Osteocyte (in vitro differentiated cells): ENCODE data around the gene RBP5. TPM values are rescaled to one million over a fixed set of nuclear protein-coding genes. Genes with fewer than 3 reads are reported as not detected.

ENCODE experiments used
- DNase-seq: peaks from one replicate; pipeline ENCODE4 v3.0.0; 2021; ENCODE audit warnings: mixed read lengths; ENCODE audit not compliant: unreplicated experiment; ENCODE audit errors: extremely low spot score
- H3K27ac Mint-ChIP-seq: one replicate; pipeline ENCODE4 v1.8.0; 2021; ENCODE audit warnings: mild to moderate bottlenecking, mixed read lengths; ENCODE audit not compliant: unreplicated experiment
- H3K27me3 Mint-ChIP-seq: one replicate; pipeline ENCODE4 v1.8.0; 2021; ENCODE audit warnings: mixed read lengths; ENCODE audit not compliant: unreplicated experiment
- H3K36me3 Mint-ChIP-seq: one replicate; pipeline ENCODE4 v1.8.0; 2021; ENCODE audit warnings: mixed read lengths; ENCODE audit not compliant: unreplicated experiment
- H3K4me1 Mint-ChIP-seq: one replicate; pipeline ENCODE4 v1.8.0; 2021; ENCODE audit warnings: mixed read lengths; ENCODE audit not compliant: unreplicated experiment
- H3K4me3 Mint-ChIP-seq: one replicate; pipeline ENCODE4 v1.8.0; 2021; ENCODE audit warnings: mild to moderate bottlenecking, moderate library complexity, mixed read lengths; ENCODE audit not compliant: unreplicated experiment
- H3K9me3 Mint-ChIP-seq: one replicate; pipeline ENCODE4 v1.8.0; 2021; ENCODE audit warnings: mixed read lengths; ENCODE audit not compliant: unreplicated experiment
- CTCF ChIP-seq: fragments of 200-600 bp; sonication (generic); IDR thresholded peaks from 2 replicates; pipeline ENCODE4 v1.5.0; 2021; ENCODE audit warnings: antibody characterized with exemption, mild to moderate bottlenecking, moderate library complexity
- total RNA-seq: library from RNA; stranded (reverse); gene quantifications from 2 replicates; pipeline ENCODE4 v1.2.1, GENCODE V29; 2021

RBP5 gene
- total RNA-seq, 1 donor from 2014 or later, result not detected

- no peaks in the 10 kb centered on the region for H3K36me3 Mint-ChIP-seq
- no peak for TF ChIP-seq CTCF
- DNase-seq, result no peak
- H3K4me1 Mint-ChIP-seq, result peaks cover 16% of the 10 kb centered on the region
- H3K4me3 Mint-ChIP-seq, result no peak overlapping the region
- H3K27me3 Mint-ChIP-seq, result peaks cover 28% of the 10 kb centered on the region
- H3K9me3 Mint-ChIP-seq, result no peaks in the 10 kb centered on the region
- no peak overlapping the region for H3K27ac Mint-ChIP-seq
These were observed 50.5 kb downstream of the RBP5 start for GRCh38 chr12:7078163-7078562.

GRCh38 chr12:7076493-7076892, 52.2 kb downstream of the RBP5 start:
- H3K36me3 Mint-ChIP-seq, result no peaks in the 10 kb centered on the region
- no peak for TF ChIP-seq CTCF
- no peak overlapping the region for H3K27ac Mint-ChIP-seq
- H3K4me3 Mint-ChIP-seq, result no peak overlapping the region
- no peaks in the 10 kb centered on the region for H3K9me3 Mint-ChIP-seq
- peaks cover 16% of the 10 kb centered on the region for H3K4me1 Mint-ChIP-seq
- H3K27me3 Mint-ChIP-seq, result peaks cover 40% of the 10 kb centered on the region
- DNase-seq, result no peak

GRCh38 chr12:7075939-7076338, 52.8 kb downstream of the RBP5 start:
- Mint-ChIP-seq H3K27ac (no peak overlapping the region), H3K36me3 (no peaks in the 10 kb centered on the region), H3K4me1 (peaks cover 16% of the 10 kb centered on the region), H3K27me3 (peaks cover 40% of the 10 kb centered on the region), H3K4me3 (no peak overlapping the region), H3K9me3 (no peaks in the 10 kb centered on the region)
- no peak for TF ChIP-seq CTCF
- no peak for DNase-seq

- H3K27ac Mint-ChIP-seq, result no peak overlapping the region
- H3K9me3 Mint-ChIP-seq, result no peaks in the 10 kb centered on the region
- no peak overlapping the region for H3K4me3 Mint-ChIP-seq
- no peak for TF ChIP-seq CTCF
- H3K27me3 Mint-ChIP-seq, result peaks cover 44% of the 10 kb centered on the region
- H3K4me1 Mint-ChIP-seq, result peaks cover 14% of the 10 kb centered on the region
- H3K36me3 Mint-ChIP-seq, result no peaks in the 10 kb centered on the region
- DNase-seq, result no peak
These were observed 53.2 kb downstream of the RBP5 start for GRCh38 chr12:7075518-7075917.

GRCh38 chr12:7073946-7074345, 54.7 kb downstream of the RBP5 start:
- no peak for TF ChIP-seq CTCF
- H3K27me3 Mint-ChIP-seq, result peaks cover 45% of the 10 kb centered on the region

More at GRCh38 chr12:7073946-7074345, 54.7 kb downstream of the RBP5 start:
- Mint-ChIP-seq H3K27ac (no peak overlapping the region), H3K4me1 (peaks cover 1% of the 10 kb centered on the region), H3K4me3 (no peak overlapping the region), H3K9me3 (no peaks in the 10 kb centered on the region), H3K36me3 (no peaks in the 10 kb centered on the region)
- DNase-seq, result no peak

Other genes with a start within 250 kb of the RBP5 start
- 9.0 and 11.3 TPM in 2 replicates for gene LRRC23, start 224.1 kb downstream of the RBP5 start, total RNA-seq
- gene ENO2, start 214.3 kb downstream of the RBP5 start, total RNA-seq, result 21.5 and 24.1 TPM in 2 replicates
- gene ATN1, start 200.9 kb downstream of the RBP5 start, total RNA-seq, result 117 and 123 TPM in 2 replicates
- gene RNU7-1, start 185.1 kb downstream of the RBP5 start, total RNA-seq, result not detected in 2 replicates
- gene C12orf57, start 184.9 kb downstream of the RBP5 start, total RNA-seq, result 287 and 309 TPM in 2 replicates
- 0.29 and 0.94 TPM in 2 replicates for gene PTPN6, start 177.5 kb downstream of the RBP5 start, total RNA-seq
- gene PHB2, start 158.2 kb downstream of the RBP5 start, total RNA-seq, result 202 and 205 TPM in 2 replicates
- gene EMG1, start 158.0 kb downstream of the RBP5 start, total RNA-seq, result 29.5 and 29.8 TPM in 2 replicates
- 33.2 TPM in 2 replicates for gene LPCAT3, start 110.4 kb downstream of the RBP5 start, total RNA-seq
- gene C1S, start 68.2 kb downstream of the RBP5 start, total RNA-seq, result 16.4 and 18.2 TPM in 2 replicates
- gene C1R, start 36.4 kb downstream of the RBP5 start, total RNA-seq, result 35.1 and 38.4 TPM in 2 replicates
- gene C1RL, start 19.7 kb downstream of the RBP5 start, total RNA-seq, result 20.8 and 22.3 TPM in 2 replicates
- gene CLSTN3, start 1.5 kb upstream of the RBP5 start, total RNA-seq, result 12.0 and 14.4 TPM in 2 replicates
- gene PEX5, start 60.8 kb upstream of the RBP5 start, total RNA-seq, result 30.8 and 31.1 TPM in 2 replicates
- not detected in 2 replicates for gene ACSM4, start 175.2 kb upstream of the RBP5 start, total RNA-seq